K562 (cell line): ENCODE results near the gene COA6.

Experiments
- AFF4 ChIP-seq: sonication (generic); formaldehyde crosslinking; IDR thresholded peaks from 2 replicates; pipeline ENCODE4 v1.8.0; 2023; ENCODE audit warnings: mild to moderate bottlenecking, missing genetic modification reagents
- BRD4 ChIP-seq: fragments of 200-600 bp; sonication (generic); IDR thresholded peaks from 2 replicates; pipeline ENCODE4 v1.6.1; 2017; ENCODE audit warnings: inconsistent platforms
- FOSL1 ChIP-seq: fragments of 200-800 bp; sonication (Bioruptor generic); conservative IDR thresholded peaks from 2 replicates; pipeline ENCODE4 v1.6.1; 2016; ENCODE audit warnings: missing genetic modification characterization, missing compliant biosample characterization
- GMEB1 ChIP-seq: fragments of 250-450 bp; sonication (Bioruptor Pico); IDR thresholded peaks from 2 replicates; pipeline ENCODE4 v1.4.0; 2020; ENCODE audit warnings: mild to moderate bottlenecking
- NR1H2 ChIP-seq: sonication (generic); formaldehyde crosslinking; IDR thresholded peaks from 2 replicates; pipeline ENCODE4 v1.4.0; 2020; ENCODE audit warnings: mild to moderate bottlenecking, missing genetic modification reagents
- POLR2A ChIP-seq: fragments of 450-650 bp; conservative IDR thresholded peaks from 2 replicates; pipeline ENCODE4 v1.6.1; 2016
- REST ChIP-seq, 2 experiments: fragments of 450-650 bp; formaldehyde crosslinking in 1 of 2; IDR thresholded peaks; 2 replicates each; pipeline versions ENCODE4 v1.4.0 to v1.6.1; 2014 to 2020; ENCODE audit warnings: mild to moderate bottlenecking in 2 of 2, borderline replicate concordance in 1 of 2, low read depth in 1 of 2
- STAT6 ChIP-seq: sonication (generic); formaldehyde crosslinking; IDR thresholded peaks from 2 replicates; pipeline ENCODE4 v1.8.1; 2023; ENCODE audit warnings: mild to moderate bottlenecking, missing genetic modification reagents
- USF2 ChIP-seq: sonication (generic); formaldehyde crosslinking; IDR thresholded peaks from 2 replicates; pipeline ENCODE4 v1.5.0; 2020; ENCODE audit warnings: missing genetic modification reagents
- ZNF717 ChIP-seq: fragments of 250-450 bp; sonication (Bioruptor Pico); IDR thresholded peaks from 2 replicates; pipeline ENCODE4 v1.5.0; 2021

GRCh38 chr1:234396871-234397270, 23.6 kb downstream of the COA6 start:
- TF ChIP-seq FOSL1 (tag) (no peak), GMEB1 (CRISPR knock-in tag) (no peak), AFF4 (CRISPR knock-in tag) (no peak), REST (IDR thresholded peaks at IDR 0.05; ENCODE audit: borderline replicate concordance) (no peak), REST (CRISPR knock-in tag; IDR thresholded peaks at IDR 0.05; ENCODE audit: low read depth) (no peak), NR1H2 (CRISPR knock-in tag) (no peak), BRD4 (no peak), STAT6 (CRISPR knock-in tag) (no peak), USF2 (no peak), POLR2A (no peak), ZNF717 (CRISPR knock-in tag) (no peak)
